Fibroblast of lung (primary cell): Measurements from ENCODE around the gene AMBRA1. TPM values are rescaled to one million over a fixed set of nuclear protein-coding genes. Genes with fewer than 3 reads are reported as not detected.
A peak's percentile ranks its signal among the peaks of the same experiment; 100 is the strongest.

ENCODE experiments used
- DNase-seq, 2 donors: peaks; one replicate each; pipeline versions ENCODE4 v3.0.0 to v3.0.0-alpha.2; 2010; ENCODE audit warnings: low read depth in 2 of 2
- H2AFZ ChIP-seq: 2 replicates; pipeline ENCODE4 v1.5.1; 2012; ENCODE audit warnings: low read length, control low read depth, inconsistent platforms
- H3K27ac ChIP-seq: 2 replicates; pipeline ENCODE4 v1.5.1; 2011; ENCODE audit warnings: low read length, control low read depth; ENCODE audit not compliant: insufficient read depth
- H3K27me3 ChIP-seq: 2 replicates; pipeline ENCODE4 v1.5.1; 2011; ENCODE audit warnings: mild to moderate bottlenecking, low read length; ENCODE audit not compliant: control insufficient read depth, insufficient read depth
- H3K36me3 ChIP-seq: 2 replicates; pipeline ENCODE4 v1.5.1; 2011; ENCODE audit warnings: low read length; ENCODE audit not compliant: control insufficient read depth, insufficient read depth
- H3K4me1 ChIP-seq: 2 replicates; pipeline ENCODE4 v1.5.1; 2011; ENCODE audit warnings: low read length; ENCODE audit not compliant: control insufficient read depth, insufficient read depth; ENCODE audit errors: extremely low read depth
- H3K4me2 ChIP-seq: 2 replicates; pipeline ENCODE4 v1.5.1; 2011; ENCODE audit warnings: low read length, control low read depth; ENCODE audit not compliant: insufficient read depth; ENCODE audit errors: extremely low read depth
- H3K4me3 ChIP-seq, 4 experiments: fragments of 200-600 bp in 1 of 4; sonication (generic) in 1 of 4; replicated peaks in 1 of 4; 2 replicates each; pipeline ENCODE4 v1.5.1; 2011 to 2016; ENCODE audit warnings: low read length in 4 of 4, low read depth in 3 of 4, mild to moderate bottlenecking in 3 of 4, control low read depth in 2 of 4, inconsistent platforms in 1 of 4, mixed read lengths in 1 of 4; ENCODE audit not compliant: insufficient read depth in 1 of 4; ENCODE audit errors: control extremely low read depth in 1 of 4
- H3K79me2 ChIP-seq: 2 replicates; pipeline ENCODE4 v1.5.1; 2012; ENCODE audit warnings: mild to moderate bottlenecking, low read length, inconsistent platforms; ENCODE audit not compliant: control insufficient read depth, insufficient read depth
- H3K9ac ChIP-seq: 2 replicates; pipeline ENCODE4 v1.5.1; 2011; ENCODE audit warnings: mild to moderate bottlenecking, low read length, control low read depth; ENCODE audit not compliant: insufficient read depth
- H3K9me3 ChIP-seq: 2 replicates; pipeline ENCODE4 v1.5.1; 2012; ENCODE audit warnings: low read depth, low read length; ENCODE audit not compliant: control insufficient read depth, insufficient read depth
- H4K20me1 ChIP-seq: 2 replicates; pipeline ENCODE4 v1.5.1; 2011; ENCODE audit warnings: low read length; ENCODE audit not compliant: control insufficient read depth, insufficient read depth; ENCODE audit errors: extremely low read depth
- CTCF ChIP-seq, 2 donors: IDR thresholded peaks in 1 of 2; conservative IDR thresholded peaks in 1 of 2; 1 replicate in 1 of 2; 2 replicates in 1 of 2; pipeline ENCODE4 v1.5.1; 2011 to 2012; ENCODE audit warnings: low read length in 2 of 2, control low read depth in 1 of 2, inconsistent platforms in 1 of 2, low read depth in 1 of 2, mild to moderate bottlenecking in 1 of 2
- EZH2 ChIP-seq: IDR thresholded peaks from 2 replicates; pipeline ENCODE4 v1.5.1; 2012; ENCODE audit warnings: low read length, control low read depth, mild to moderate bottlenecking; ENCODE audit errors: missing control alignments
- polyA plus RNA-seq, 2 donors: library from polyadenylated mRNA; depleted of rRNA in 1 of 2; stranded (reverse) in 1 of 2; unstranded in 1 of 2; fragments of >200 nt; gene quantifications; 2 replicates each; pipeline ENCODE4 v1.2.1, GENCODE V29; 2011 to 2012; ENCODE audit warnings: missing spikeins in 1 of 2
- total RNA-seq: library from RNA; depleted of rRNA; stranded (reverse); fragments of >200 nt; gene quantifications from 2 replicates; pipeline ENCODE4 v1.2.1, GENCODE V29; 2014

The AMBRA1 gene
- total and polyA plus RNA-seq, 2 donors (not counting 1 experiment from before 2014, with no cell fraction given) = 8.3 to 23.3 TPM

GRCh38 chr11:46451759-46452158 lies 142.1 kb downstream of the AMBRA1 start:
- H3K9me3 ChIP-seq = no peaks in the 10 kb centered on the region
- H3K4me1 ChIP-seq = no peaks in the 10 kb centered on the region
- no peaks in the 10 kb centered on the region for H3K36me3 ChIP-seq
- TF ChIP-seq EZH2 = no peak
- no peak for TF ChIP-seq CTCF (conservative IDR thresholded peaks at IDR 0.05 in 1 of 2, IDR thresholded peaks at IDR 0.05 in 1 of 2; ENCODE audit: low read depth in 1 of 2, low read length in 2 of 2)
- no peaks in the 10 kb centered on the region for H4K20me1 ChIP-seq
- no peak overlapping the region for H2AFZ ChIP-seq
- H3K27ac ChIP-seq = no peak overlapping the region
- no peak overlapping the region for H3K4me2 ChIP-seq
- H3K9ac ChIP-seq = no peak overlapping the region
- no peaks in the 10 kb centered on the region for H3K27me3 ChIP-seq
- H3K4me3 ChIP-seq = no peak overlapping the region
- H3K79me2 ChIP-seq = no peaks in the 10 kb centered on the region
- DNase-seq = no peak

- no peak for TF ChIP-seq CTCF (conservative IDR thresholded peaks at IDR 0.05 in 1 of 2, IDR thresholded peaks at IDR 0.05 in 1 of 2; ENCODE audit: low read depth in 1 of 2, low read length in 2 of 2)
- no peak for TF ChIP-seq EZH2
- Histone ChIP-seq H3K4me1 (no peaks in the 10 kb centered on the region), H3K4me2 (no peak overlapping the region), H3K4me3 (no peak overlapping the region), H3K36me3 (no peaks in the 10 kb centered on the region), H3K9me3 (no peaks in the 10 kb centered on the region), H3K27me3 (no peaks in the 10 kb centered on the region), H3K27ac (no peak overlapping the region), H4K20me1 (no peaks in the 10 kb centered on the region), H2AFZ (no peak overlapping the region), H3K9ac (no peak overlapping the region), H3K79me2 (no peaks in the 10 kb centered on the region)
- DNase-seq = peak in 1 of 2 donors; percentile 72
These were observed 142.9 kb downstream of the AMBRA1 start for GRCh38 chr11:46450846-46451477.

- Histone ChIP-seq H3K27me3 (no peaks in the 10 kb centered on the region), H3K4me2 (no peak overlapping the region), H3K36me3 (no peaks in the 10 kb centered on the region), H3K9ac (no peak overlapping the region), H3K27ac (no peak overlapping the region), H3K4me1 (no peaks in the 10 kb centered on the region), H2AFZ (no peak overlapping the region), H3K9me3 (no peaks in the 10 kb centered on the region), H3K79me2 (no peaks in the 10 kb centered on the region), H3K4me3 (no peak overlapping the region), H4K20me1 (no peaks in the 10 kb centered on the region)
- TF ChIP-seq EZH2 (no peak), CTCF (conservative IDR thresholded peaks at IDR 0.05 in 1 of 2, IDR thresholded peaks at IDR 0.05 in 1 of 2; ENCODE audit: low read depth in 1 of 2, low read length in 2 of 2) (no peak)
- DNase-seq = no peak
These were observed 146.3 kb downstream of the AMBRA1 start for GRCh38 chr11:46447544-46447943.
